H1 (cell line): Measurements from ENCODE around the gene PTPN7. TPM values are rescaled to one million over a fixed set of nuclear protein-coding genes. Genes with fewer than 3 reads are reported as not detected.

Source experiments
- EGR1 ChIP-seq: IDR thresholded peaks from 2 replicates; pipeline ENCODE4 v1.6.1; 2011; ENCODE audit warnings: low read depth, low read length, borderline replicate concordance
- KDM5A ChIP-seq: fragments of 200-600 bp; IDR thresholded peaks from 2 replicates; pipeline ENCODE4 v1.7.1; 2012; ENCODE audit warnings: mild to moderate bottlenecking, low read length, inconsistent platforms, mixed read lengths
- POLR2A ChIP-seq, 2 experiments: IDR thresholded peaks; 1 replicate in 1 of 2; 2 replicates in 1 of 2; pipeline ENCODE4 v1.6.1; 2011; ENCODE audit warnings: low read depth in 2 of 2, low read length in 2 of 2, mild to moderate bottlenecking in 2 of 2; ENCODE audit errors: control extremely low read depth in 1 of 2
- POLR2AphosphoS5 ChIP-seq: IDR thresholded peaks from 2 replicates; pipeline ENCODE4 v1.6.1; 2011; ENCODE audit warnings: low read depth, low read length
- RNF2 ChIP-seq: fragments of 200-900, 300-1000 bp; sonication (generic); IDR thresholded peaks from 2 replicates; pipeline ENCODE4 v1.7.1; 2016; ENCODE audit warnings: borderline replicate concordance, low read depth, mild to moderate bottlenecking, antibody characterized with exemption, low read length; ENCODE audit not compliant: poor library complexity, severe bottlenecking; ENCODE audit errors: missing control alignments
- SIX5 ChIP-seq: IDR thresholded peaks from 2 replicates; pipeline ENCODE4 v1.6.1; 2011; ENCODE audit warnings: mild to moderate bottlenecking, low read depth, low read length
- SRF ChIP-seq: IDR thresholded peaks from 2 replicates; pipeline ENCODE4 v1.6.1; 2011; ENCODE audit warnings: mild to moderate bottlenecking, low read depth, low read length, moderate library complexity
- TAF7 ChIP-seq: optimal IDR thresholded peaks from 2 replicates; pipeline ENCODE3; 2011; ENCODE audit warnings: low read depth, mild to moderate bottlenecking, inconsistent platforms, low read length, moderate library complexity, borderline replicate concordance
- polyA plus RNA-seq, 7 experiments: library from polyadenylated mRNA; depleted of rRNA in 3 of 7; stranded (reverse) in 5 of 7; unstranded in 2 of 7; fragments of >200 nt in 5 of 7; fragments of 200-250 nt in 2 of 7; gene quantifications; 1 replicate in 5 of 7; 2 replicates in 1 of 7; 4 replicates in 1 of 7; pipeline versions ENCODE4 v1.2.1 to v1.2.3, GENCODE V29; 2011 to 2013; ENCODE audit warnings: missing spikeins in 2 of 7, mixed read lengths in 2 of 7
- total RNA-seq: library from RNA; stranded (reverse); fragmentation: NEBNext Ultra II Directional; extraction: Animal tissue kit (Norgen Biotek cat#: 25700); gene quantifications from 2 replicates; pipeline ENCODE4 v1.2.1, GENCODE V29; 2021
- TF ChIP-seq, protein P1 (sequence below): IDR thresholded peaks from 2 replicates; pipeline ENCODE4 v1.6.1; 2011; ENCODE audit warnings: low read length, improper control_type of control experiment

Gene PTPN7
- total and polyA plus RNA-seq, 2 of the 8 experiments (the other 6 are each of a cell fraction or from before 2014, with no cell fraction given) = 0.20 TPM; not detected in 1

DNA sequence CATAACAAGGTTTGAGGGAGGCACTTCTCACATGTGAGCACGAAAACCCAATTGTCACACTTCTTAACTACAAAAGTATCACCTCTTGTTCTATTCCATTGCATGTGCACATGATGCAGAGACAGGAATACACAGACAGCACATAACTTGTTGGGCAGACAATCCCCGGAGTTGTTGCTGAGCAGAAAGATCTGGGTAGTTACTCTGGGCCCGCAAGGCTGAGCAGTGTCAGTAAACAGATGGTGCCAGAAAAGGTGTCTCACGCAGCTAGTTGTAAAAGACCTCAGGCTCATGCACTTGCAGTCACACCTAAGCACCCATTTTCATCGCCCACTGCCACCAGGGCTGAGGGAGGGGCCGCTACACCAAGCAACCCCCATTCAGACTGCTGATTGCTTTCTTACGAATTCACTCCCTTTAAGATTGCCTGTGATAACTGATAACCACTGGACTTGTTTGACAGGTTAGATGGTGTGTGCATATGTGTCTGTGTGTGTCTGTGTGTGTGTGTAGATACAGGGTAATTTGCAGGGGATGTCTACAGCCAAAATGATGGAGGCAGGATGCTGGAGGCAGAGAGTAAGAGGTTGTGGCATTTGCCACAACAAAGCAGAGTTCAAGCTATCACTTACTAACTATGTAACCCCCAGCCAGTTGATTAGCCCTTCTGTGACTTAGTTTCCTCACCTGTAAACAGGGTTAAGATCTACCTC, 37.4 kb upstream of the PTPN7 start (continued):
- no peak for TF ChIP-seq RNF2
- no peak for TF ChIP-seq TAF7
- no peak for TF ChIP-seq SRF
- no peak for TF ChIP-seq KDM5A
- TF ChIP-seq POLR2A (IDR thresholded peaks at IDR 0.05; ENCODE audit: control extremely low read depth in 1 of 2, low read depth in 2 of 2, low read length in 2 of 2) = no peak
- TF ChIP-seq POLR2AphosphoS5 = no peak
- TF ChIP-seq EGR1 = no peak
- TF ChIP-seq, protein P1, sequence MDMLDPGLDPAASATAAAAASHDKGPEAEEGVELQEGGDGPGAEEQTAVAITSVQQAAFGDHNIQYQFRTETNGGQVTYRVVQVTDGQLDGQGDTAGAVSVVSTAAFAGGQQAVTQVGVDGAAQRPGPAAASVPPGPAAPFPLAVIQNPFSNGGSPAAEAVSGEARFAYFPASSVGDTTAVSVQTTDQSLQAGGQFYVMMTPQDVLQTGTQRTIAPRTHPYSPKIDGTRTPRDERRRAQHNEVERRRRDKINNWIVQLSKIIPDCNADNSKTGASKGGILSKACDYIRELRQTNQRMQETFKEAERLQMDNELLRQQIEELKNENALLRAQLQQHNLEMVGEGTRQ = no peak
- TF ChIP-seq SIX5 = no peak
